KMS-11 (cell line): ENCODE measurements around the gene RORC.
"Not testable (repeated sequence)": the region's sequence is repeated elsewhere in the genome, so short reads cannot be mapped to it uniquely, and the experiment has no call there.

Experiments used
- H2AFZ ChIP-seq: fragments of 200-600 bp; sonication (generic); 2 replicates; pipeline ENCODE4 v1.6.1; 2016; ENCODE audit warnings: antibody characterized with exemption, mixed run types, low read depth
- H3K27ac ChIP-seq: fragments of 200-600 bp; sonication (generic); 2 replicates; pipeline ENCODE4 v1.6.1; 2016; ENCODE audit warnings: mild to moderate bottlenecking, mixed run types
- H3K27me3 ChIP-seq: fragments of 200-600 bp; sonication (generic); 2 replicates; pipeline ENCODE4 v1.6.1; 2017; ENCODE audit warnings: mild to moderate bottlenecking, low read depth, mixed run types, moderate library complexity; ENCODE audit not compliant: insufficient read depth
- H3K36me3 ChIP-seq: fragments of 200-600 bp; sonication (generic); 2 replicates; pipeline ENCODE4 v1.6.1; 2017; ENCODE audit warnings: mild to moderate bottlenecking, mixed run types; ENCODE audit not compliant: insufficient read depth
- H3K4me1 ChIP-seq: fragments of 200-600 bp; sonication (generic); 2 replicates; pipeline ENCODE4 v1.6.1; 2016; ENCODE audit warnings: mild to moderate bottlenecking, low read depth, mixed run types; ENCODE audit not compliant: poor library complexity, severe bottlenecking
- H3K4me2 ChIP-seq: fragments of 200-600 bp; sonication (generic); 2 replicates; pipeline ENCODE4 v1.7.0; 2016; ENCODE audit warnings: mild to moderate bottlenecking, mixed run types
- H3K4me3 ChIP-seq: fragments of 200-600 bp; sonication (generic); IDR thresholded peaks from 2 replicates; pipeline ENCODE4 v1.6.1; 2017; ENCODE audit warnings: low read depth, low read length, mixed read lengths; ENCODE audit not compliant: insufficient read depth
- H3K79me2 ChIP-seq: fragments of 200-600 bp; sonication (generic); 2 replicates; pipeline ENCODE4 v1.6.1; 2016; ENCODE audit warnings: low read depth, mixed run types; ENCODE audit not compliant: insufficient read depth
- H3K9ac ChIP-seq: fragments of 200-600 bp; sonication (generic); 2 replicates; pipeline ENCODE4 v1.6.1; 2016; ENCODE audit warnings: mild to moderate bottlenecking, mixed run types
- H4K20me1 ChIP-seq: fragments of 200-600 bp; sonication (generic); 2 replicates; pipeline ENCODE4 v1.6.1; 2016; ENCODE audit warnings: mild to moderate bottlenecking, mixed run types; ENCODE audit not compliant: insufficient read depth
- TF ChIP-seq, protein P1 (sequence below): fragments of 200-600 bp; sonication (generic); conservative IDR thresholded peaks from 2 replicates; pipeline ENCODE4 v1.6.1; 2017; ENCODE audit warnings: low read depth, mild to moderate bottlenecking, antibody characterized with exemption, low read length, moderate library complexity, mixed read lengths

The RORC gene

DNA sequence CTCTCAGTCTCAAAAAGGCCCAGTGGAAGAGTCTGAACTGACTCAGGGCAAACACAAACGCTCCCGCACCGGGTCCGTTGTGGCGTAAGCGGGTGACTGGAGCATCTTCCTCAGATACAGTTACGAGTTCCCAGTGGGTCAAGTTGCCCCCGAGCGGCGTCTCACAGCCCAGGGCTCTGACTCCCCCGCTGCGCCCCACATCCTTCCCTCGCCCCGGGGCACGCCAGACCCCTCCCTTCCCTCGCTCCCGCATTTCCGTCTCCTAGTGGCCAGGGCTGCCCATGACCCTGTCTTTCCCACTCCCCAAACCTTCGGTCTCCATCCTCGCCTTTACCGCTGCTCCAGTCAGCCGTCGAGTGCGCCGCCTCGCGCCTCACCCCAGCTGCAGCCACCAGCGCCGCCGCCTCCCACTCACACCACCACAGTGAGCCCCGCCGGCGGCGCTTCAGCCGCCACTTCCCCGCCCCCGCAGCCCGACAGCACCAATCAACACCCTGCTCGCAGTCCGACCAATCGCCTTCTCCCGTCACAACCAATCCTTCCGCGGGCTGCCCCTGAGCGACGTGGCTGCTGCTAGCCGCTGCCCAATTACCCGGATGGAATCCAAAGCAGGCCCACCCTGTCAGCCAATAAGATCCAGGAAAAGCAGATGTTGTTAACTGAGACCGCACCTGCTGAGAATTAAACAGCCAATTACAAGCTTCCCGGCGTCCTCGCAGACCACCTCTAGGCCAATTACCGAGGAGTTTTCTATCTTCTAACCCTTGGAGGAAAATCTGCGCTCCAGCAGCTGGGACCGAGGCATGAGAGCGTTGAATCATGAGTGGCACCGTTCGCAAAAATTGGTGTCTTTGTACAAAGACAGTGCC is 41.3 kb downstream of the RORC start, which contains the start of gene TDRKH:
TSS of gene TDRKH (minus strand) at position 430 of the 869 bp plus-strand sequence. CDS start 7,478 bp downstream, outside the sequence.
- Histone ChIP-seq H3K27me3 (no peaks in the 10 kb centered on the region), H3K27ac (peak within 1 kb of the TSS; percentile 28), H3K79me2 (0 out of 2 replicates have a peak, but pooled peaks cover 7% of the 10 kb centered on the region), H3K36me3 (no peaks in the 10 kb centered on the region), H4K20me1 (no peaks in the 10 kb centered on the region), H3K4me2 (peak within 1 kb of the TSS; percentile 93), H3K4me1 (peaks cover 18% of the 10 kb centered on the region), H3K4me3 (peak within 1 kb of the TSS; percentile 99), H2AFZ (peak within 1 kb of the TSS; percentile 93), H3K9ac (peak within 1 kb of the TSS; percentile 45; the same call in 1 of the 2 replicates)
- TF ChIP-seq, protein P1, sequence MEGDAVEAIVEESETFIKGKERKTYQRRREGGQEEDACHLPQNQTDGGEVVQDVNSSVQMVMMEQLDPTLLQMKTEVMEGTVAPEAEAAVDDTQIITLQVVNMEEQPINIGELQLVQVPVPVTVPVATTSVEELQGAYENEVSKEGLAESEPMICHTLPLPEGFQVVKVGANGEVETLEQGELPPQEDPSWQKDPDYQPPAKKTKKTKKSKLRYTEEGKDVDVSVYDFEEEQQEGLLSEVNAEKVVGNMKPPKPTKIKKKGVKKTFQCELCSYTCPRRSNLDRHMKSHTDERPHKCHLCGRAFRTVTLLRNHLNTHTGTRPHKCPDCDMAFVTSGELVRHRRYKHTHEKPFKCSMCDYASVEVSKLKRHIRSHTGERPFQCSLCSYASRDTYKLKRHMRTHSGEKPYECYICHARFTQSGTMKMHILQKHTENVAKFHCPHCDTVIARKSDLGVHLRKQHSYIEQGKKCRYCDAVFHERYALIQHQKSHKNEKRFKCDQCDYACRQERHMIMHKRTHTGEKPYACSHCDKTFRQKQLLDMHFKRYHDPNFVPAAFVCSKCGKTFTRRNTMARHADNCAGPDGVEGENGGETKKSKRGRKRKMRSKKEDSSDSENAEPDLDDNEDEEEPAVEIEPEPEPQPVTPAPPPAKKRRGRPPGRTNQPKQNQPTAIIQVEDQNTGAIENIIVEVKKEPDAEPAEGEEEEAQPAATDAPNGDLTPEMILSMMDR = peak; percentile 29; the same call in 1 of the 2 replicates

DNA sequence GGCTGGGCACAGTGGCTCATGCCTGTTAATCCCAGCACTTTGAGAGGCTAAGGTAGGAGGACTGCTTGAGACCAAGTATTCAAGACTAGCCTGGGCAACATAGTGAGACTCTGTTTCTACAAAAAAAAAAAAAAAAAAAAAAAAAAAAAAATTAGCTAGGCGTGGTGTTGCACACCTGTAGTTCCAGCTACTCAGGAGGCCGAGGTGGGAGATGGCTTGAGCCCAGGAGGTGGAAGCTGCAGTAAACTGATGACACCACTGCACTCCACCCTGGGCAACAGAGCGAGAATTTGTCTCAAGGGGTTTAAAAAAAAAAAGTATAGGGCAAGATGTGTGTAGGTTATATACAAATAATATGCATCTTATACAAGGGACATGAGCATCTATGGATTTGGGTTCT is 43.9 kb downstream of the RORC start:
- Histone ChIP-seq H2AFZ (no peak overlapping the region), H4K20me1 (no peaks in the 10 kb centered on the region), H3K4me3 (no peak overlapping the region), H3K27ac (no peak overlapping the region), H3K79me2 (0 out of 2 replicates have a peak, but pooled peaks cover 7% of the 10 kb centered on the region), H3K4me2 (no peak overlapping the region), H3K9ac (no peak overlapping the region), H3K4me1 (peaks cover 18% of the 10 kb centered on the region), H3K36me3 (no peaks in the 10 kb centered on the region), H3K27me3 (no peaks in the 10 kb centered on the region)
- TF ChIP-seq, protein P1 = no peak

DNA sequence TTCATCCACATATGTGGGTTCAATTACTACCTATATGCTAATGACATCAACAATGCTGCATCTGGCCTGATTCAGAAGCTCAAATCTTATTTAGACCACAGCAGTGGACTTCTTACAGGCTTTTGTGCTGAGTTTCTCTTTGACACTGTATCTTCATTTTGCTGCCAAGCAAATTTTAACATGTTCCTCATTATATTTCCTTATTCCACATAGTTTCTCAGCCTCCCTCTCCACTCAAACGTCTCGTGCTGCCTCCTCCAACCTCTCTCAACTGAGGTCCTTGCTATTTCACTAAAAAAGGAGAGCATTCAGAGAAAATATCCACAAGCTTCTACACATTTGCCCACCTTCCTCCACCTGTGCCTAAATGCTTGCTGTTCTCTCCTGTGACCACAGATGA is 47.8 kb downstream of the RORC start:
- Histone ChIP-seq H3K36me3 (no peaks in the 10 kb centered on the region), H3K9ac (no peak overlapping the region), H4K20me1 (no peaks in the 10 kb centered on the region), H3K27me3 (no peaks in the 10 kb centered on the region), H3K79me2 (no peaks in the 10 kb centered on the region), H2AFZ (no peak overlapping the region), H3K4me2 (no peak overlapping the region), H3K27ac (no peak overlapping the region), H3K4me1 (peaks cover 10% of the 10 kb centered on the region), H3K4me3 (no peak overlapping the region)
- TF ChIP-seq, protein P1 = no peak

DNA sequence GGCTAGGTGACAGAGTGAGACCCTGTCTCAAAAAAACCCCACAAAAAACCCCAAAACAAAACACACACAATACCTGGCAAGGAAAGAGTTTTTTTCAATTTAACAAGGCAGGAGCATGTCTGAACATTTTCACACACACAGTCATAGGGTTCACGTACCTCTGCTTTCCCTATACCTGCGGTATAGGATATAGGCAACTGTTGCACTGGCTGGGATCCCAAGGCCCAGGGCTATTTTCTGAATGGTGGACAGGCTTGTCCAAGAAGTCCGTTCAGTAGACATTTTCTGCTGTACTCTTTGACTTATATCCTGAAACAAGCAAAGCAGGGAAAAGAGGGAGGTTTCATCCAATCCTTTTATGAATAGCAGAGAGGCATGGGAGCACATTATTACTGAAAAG is 48.9 kb downstream of the RORC start:
- TF ChIP-seq, protein P1 = no peak
- no peak overlapping the region for H3K4me3 ChIP-seq
- H3K4me1 ChIP-seq = peaks cover 10% of the 10 kb centered on the region
- no peaks in the 10 kb centered on the region for H3K27me3 ChIP-seq
- H3K4me2 ChIP-seq = no peak overlapping the region
- H3K36me3 ChIP-seq = no peaks in the 10 kb centered on the region
- H4K20me1 ChIP-seq = no peaks in the 10 kb centered on the region
- no peaks in the 10 kb centered on the region for H3K79me2 ChIP-seq
- H3K27ac ChIP-seq = no peak overlapping the region
- H3K9ac ChIP-seq = no peak overlapping the region
- H2AFZ ChIP-seq = no peak overlapping the region

DNA sequence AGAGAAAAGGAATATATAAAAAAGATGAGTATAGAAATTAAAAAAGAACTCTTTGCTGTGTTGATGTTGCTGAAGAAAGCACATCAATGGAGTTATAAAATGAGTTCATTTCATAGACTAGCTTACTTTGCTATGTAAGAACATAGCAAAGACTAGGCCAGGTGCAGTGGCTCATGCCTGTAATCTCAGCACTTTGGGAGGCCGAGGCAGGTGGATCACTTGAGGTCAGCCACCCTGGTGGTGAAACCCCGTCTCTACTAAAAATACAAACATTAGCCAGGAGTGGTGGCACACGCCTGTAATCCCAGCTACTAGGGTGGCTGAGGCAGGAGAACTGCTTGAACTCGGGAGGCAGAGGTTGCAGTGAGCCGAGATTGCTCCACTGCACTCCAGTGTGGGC is 49.6 kb downstream of the RORC start:
- H3K36me3 ChIP-seq, H4K20me1 ChIP-seq, H3K4me2 ChIP-seq, H2AFZ ChIP-seq, H3K79me2 ChIP-seq, H3K9ac ChIP-seq, H3K4me3 ChIP-seq, H3K27ac ChIP-seq, H3K27me3 ChIP-seq: not testable (repeated sequence)
- peaks cover 10% of the 10 kb centered on the region for H3K4me1 ChIP-seq

DNA sequence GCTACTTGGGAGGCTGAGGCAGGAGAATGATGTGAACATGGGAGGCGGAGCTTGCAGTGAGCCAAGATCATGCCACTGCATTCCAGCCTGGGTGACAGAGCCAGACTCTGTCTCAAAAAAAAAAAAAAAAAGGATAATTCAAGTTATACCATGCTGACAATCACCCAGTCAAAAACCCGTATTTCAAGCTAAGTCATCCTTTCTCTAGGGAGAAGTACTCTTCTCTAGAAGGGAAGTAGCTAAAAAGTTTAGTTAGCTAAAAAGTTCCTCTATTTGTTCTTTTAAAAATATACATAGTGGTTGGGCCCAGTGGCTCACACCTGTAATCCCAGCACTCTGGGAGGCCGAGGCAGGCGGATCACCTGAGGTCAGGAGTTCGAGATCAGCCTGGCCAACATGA is 50.9 kb downstream of the RORC start:
- not testable (repeated sequence) for H3K4me3 ChIP-seq, H3K4me2 ChIP-seq, H3K27ac ChIP-seq, H3K79me2 ChIP-seq, H2AFZ ChIP-seq, H3K36me3 ChIP-seq, H3K27me3 ChIP-seq, H4K20me1 ChIP-seq, H3K9ac ChIP-seq
- H3K4me1 ChIP-seq = peaks cover 10% of the 10 kb centered on the region
